Activated CD4-positive, CD25-positive, alpha-beta regulatory T cell (primary cell): ENCODE measurements around the gene ZNF549.

Experiments used
- DNase-seq, 4 experiments: peaks; one replicate each; lab custom pipeline; 2025; lab: John Stamatoyannopoulos, UW

The ZNF549 gene

DNA sequence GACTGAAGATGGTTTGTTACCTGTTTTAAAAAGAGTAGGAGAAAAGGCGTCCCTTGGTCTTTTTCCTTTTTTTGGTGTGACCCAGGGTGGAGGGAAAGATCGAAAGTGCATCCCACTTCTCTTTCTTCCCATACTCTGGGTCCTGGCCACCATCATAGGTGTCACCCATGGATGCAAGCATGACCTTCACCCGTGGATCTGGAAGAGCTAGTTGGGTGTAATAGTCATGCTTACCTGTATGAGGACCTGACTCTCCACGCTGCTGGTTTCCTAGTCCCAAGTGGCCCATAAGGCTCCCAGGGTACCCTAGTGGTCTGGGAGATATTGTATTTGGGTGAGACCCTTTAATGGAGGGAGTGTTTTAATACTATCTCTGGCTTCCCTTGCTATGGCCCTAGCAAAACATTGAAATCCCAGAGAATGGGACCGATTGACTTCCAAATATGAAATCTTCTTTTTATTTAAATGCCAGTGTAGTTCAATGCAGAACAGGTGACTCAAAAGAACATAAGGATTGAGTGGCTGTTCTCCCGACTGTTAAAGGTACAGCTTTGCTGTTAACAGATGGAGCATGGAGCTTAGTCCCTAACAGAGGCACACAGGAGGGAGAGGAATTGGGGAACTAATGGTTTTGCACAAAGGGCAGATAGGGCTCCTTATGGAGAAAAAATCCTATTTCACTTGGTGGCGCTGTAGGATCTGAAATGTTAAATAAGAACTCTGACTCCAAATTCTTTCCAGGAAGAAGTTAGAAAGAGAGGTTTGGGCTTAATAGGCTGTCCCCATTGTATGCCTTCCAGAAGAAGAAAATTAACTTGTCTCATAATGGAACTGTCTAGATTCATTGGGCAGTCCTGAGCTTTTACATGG is 39.5 kb downstream of the ZNF549 start:
- no peak for DNase-seq

DNA sequence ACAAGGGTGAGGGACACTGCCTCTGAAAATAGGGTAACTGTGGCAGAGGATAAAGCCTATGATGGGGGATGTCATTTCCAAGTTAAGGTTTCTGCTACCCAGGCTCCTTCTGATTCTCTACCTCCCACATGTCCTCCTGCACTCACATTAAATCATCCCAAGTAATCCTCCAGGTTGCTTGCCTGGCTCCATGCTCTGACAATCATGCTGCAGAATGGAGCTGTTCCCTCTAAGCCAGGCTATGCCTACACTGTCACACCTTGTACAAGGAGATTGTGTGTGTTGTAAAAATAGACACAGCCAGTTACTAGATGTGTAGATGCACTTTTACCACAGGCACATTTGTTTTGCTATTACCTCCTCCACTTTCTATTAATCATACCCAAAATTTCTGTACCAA is 43.6 kb downstream of the ZNF549 start:
- no peak for DNase-seq

DNA sequence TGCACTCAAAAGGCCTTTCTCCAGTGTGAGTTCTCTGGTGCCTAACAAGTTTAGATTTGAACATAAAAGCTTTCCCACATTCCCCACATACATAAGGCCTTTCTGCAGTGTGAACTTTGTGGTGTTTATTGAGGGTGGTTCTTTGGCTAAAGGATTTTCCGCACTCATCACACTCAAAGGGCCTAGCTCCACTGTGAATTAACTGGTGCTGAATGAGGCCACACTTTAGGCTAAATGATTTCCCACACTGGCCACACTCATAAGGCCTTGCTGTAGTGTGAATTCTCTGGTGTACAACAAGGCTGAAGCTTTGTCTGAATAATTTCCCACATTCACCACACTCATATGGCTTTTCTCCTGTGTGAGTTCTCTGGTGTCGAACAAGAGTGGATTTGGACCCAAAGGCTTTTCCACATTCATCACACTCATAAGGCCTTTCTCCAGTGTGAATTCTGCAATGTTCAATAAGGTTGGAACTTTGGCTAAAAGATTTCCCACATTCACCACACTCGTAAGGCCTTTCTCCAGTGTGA is 45.3 kb downstream of the ZNF549 start:
- DNase-seq, result no peak

DNA sequence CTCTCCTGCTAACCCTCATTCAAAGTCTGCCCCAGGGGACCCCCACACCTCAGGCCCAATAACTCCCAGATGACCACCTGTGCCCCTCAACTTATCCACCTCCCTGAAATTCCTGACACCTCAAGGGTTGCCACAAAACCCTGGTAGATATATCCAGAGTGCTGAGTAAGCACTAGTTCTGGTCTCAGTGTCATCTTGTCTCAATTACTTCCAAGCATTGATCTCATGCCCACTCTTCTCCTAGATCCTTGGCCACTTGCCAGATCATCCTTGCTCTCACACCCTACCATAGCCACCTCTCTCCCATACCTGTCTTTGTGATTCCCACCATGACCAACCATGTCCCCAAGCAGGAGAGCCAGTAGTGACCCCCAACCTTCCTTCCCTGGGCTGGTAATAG is 49.5 kb downstream of the ZNF549 start:
- no peak for DNase-seq

DNA sequence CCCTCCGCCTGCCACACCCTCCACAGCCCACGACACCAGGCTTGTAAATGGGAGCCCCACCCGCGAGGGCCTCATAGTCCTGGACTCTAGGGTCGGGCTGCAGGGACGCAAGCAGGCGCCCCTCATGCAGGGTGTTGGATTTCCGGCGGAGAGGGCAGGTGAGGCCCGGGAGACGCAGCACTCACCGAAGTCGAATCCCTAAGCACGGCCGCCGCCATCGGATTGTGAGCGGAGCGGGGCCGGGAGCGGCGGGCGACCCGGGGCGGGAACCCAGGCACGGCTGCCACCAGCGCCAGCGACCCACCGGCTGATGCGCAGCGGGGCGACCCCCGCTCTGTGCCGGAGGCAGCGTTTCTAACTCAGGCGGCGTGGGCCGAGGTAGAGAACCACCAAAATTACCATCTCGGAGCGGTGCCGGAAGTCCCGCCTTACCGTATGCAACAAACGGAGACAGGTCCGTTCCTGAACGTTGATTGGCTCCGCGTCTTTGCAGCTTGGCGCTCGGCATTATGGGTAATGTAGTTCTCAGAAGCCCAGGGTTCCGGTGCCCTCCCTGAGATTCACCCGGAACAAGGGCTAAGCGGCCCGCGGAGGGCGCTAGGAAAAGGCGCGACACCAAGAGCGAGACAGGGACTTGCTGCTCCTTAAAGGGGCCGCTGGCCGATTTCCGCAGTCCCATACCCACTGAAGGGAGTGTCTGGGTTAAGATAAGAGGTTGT is 51.5 kb downstream of the ZNF549 start, which contains the start of gene ZNF416:
Gene ZNF416, minus strand, starts transcription at position 425 of the 719 bp plus-strand sequence. Its CDS starts 207 bp downstream, at position 218.
- peak; percentile 85 to 91 (median 88) for DNase-seq

DNA sequence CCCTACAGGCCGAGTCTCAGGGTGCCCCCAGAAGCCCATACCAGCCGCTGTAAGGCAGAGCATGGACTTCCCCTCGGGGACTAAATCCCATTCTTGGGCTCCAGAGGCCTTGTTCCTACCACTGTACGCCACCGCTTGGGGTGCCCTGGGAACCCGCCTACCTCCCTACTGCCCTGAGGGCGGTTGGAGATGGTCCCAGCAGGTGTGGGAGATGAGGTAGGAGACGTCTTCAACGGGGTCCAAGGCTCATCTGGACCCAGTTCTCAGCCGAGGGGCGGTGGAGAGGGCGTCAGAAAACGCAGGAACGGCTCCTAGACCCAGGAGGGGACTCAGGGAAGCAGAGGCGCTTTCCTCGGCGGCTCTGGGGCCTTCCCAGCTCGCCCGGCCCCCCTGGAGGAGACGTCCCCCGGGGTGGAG is 56.0 kb downstream of the ZNF549 start:
- DNase-seq, result no peak

DNA sequence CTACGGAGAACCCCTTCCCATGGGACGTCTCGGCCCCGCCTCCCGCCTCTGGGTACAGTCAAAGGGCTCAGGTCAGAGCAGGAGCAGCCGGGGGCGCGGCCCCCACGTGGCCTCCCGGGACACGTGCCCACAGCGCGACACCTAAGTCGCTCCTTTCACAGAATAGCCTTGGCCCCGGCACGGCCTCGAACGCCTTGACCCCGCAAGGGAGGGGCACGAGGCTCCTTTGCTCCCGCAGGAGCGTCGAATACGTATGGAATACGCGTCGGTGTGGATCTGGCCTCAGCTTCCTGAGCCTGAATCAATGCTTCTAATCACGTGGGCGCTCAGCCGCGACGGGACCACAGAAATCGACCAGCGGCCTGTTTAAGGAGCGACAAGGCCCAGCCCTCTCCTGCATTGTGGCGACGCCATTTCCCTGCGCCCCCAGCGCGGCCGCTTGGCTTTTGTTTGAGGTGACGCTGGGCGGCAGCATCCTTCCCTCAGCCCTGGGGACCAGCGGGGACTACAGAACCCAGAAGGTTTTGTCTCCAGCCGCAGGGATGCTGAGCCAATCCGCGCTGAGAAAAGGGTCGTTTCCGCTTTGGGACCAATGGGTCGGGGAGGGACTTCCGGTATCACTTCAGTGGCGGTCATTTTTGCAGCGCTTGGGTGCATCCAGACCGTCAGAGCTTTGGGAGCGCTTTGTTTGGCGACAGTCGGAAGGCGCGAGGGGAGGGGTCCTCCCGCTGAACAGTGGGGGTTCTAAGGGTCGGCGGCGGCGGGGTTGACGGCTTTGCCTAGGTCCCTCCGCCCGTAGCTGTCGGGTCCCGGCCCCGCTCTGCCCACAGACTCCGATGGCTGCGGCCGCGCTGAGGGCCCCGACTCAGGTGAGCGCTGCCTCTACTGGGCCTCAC is 56.6 kb downstream of the ZNF549 start, which contains the start of gene ZIK1:
Gene ZIK1, plus strand, starts transcription at position 625 of the 896 bp plus-strand sequence. Its CDS starts 212 bp downstream, at position 837.
- peak; percentile 64 to 77 (median 71) for DNase-seq

DNA sequence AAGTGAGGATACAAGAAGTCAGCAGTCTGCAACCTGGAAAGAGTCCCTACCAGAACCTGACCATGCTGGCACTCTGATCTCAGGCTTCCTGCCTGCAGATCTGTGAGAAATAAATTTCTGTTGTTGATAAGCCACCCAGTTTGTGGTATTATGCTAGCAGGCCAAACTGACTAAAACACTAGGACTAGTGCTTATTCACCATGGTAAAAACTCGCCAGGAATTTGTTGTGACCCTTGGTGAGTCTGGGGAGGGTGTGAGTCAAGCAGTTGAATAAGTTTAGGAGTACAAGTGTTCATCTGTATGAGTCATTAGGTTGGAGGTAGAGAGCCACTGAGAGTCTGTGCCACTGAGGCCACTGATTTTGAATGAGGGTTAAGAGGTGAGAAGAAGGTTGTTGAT is 60.4 kb downstream of the ZNF549 start:
- DNase-seq, result no peak

DNA sequence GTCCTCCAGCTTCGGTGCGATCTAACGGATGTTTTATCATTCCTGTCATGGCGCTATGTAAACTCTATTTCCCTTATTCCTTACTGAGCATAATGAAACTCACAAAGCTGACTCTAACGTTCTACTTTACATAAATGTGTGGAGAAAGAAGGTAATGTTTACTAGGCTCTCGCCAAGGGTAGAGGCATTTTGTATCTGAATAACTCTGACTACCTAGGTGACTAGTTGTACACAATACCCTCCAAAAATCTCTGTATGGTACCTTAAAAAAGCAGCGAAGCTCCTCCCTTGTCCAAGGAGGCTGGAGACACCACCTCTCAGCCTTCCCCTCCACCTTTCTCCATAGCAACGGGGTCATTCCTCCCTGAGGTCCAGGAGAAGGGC is 72.2 kb downstream of the ZNF549 start:
- DNase-seq, result no peak

DNA sequence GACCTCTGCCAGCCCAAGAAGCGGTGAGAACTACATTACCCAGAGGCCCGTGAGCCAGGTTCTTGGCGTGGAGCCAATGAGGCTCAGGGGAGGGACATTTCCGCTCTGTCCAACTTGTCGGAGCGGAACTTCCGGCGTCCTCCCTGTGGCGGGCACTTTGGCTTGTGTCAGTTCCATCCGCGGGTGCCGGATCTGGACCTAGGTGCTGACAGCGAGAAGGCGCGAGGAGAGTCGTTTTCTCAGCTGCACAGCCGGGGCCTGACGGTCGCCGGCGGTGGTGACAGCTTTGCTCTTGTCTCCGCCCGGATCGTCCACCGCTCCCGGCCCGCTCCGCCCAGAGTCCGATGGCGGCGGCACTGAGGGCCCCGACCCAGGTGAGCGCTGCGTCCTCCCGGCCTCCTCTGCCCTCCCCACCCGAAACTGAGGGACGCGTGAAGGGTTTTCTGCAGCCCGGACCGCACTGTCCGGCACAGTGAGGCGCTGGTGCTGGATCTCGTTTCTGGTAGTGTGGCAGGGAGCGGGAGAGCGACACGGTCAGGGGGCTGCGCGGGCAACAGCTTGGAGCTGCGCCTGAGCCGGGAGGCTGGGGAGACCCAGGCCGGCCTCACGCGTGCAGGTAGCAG is 72.7 kb downstream of the ZNF549 start, which contains the start of gene ZNF530:
Gene ZNF530, plus strand, starts transcription at position 125 of the 623 bp plus-strand sequence. CDS start 4,461 bp downstream, outside the sequence.
- DNase-seq, result peak; percentile 64 to 80 (median 74)

DNA sequence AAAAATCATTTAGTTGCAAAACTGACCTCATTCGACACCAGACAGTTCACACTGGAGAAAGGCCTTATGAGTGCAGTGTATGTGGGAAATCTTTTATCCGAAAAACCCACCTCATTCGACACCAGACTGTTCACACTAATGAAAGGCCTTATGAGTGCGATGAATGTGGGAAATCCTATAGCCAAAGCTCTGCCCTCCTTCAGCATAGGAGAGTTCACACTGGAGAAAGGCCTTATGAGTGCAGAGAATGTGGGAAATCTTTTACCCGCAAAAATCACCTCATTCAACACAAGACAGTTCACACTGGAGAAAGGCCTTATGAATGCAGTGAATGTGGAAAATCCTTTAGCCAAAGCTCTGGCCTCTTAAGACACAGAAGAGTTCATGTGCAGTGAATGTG is 79.8 kb downstream of the ZNF549 start:
- DNase-seq, result no peak
